BE2C (cell line): Measurements from ENCODE around the gene TMEM247.

Experiments
- DNase-seq: peaks from one replicate; pipeline ENCODE4 v3.0.0-alpha.2; 2020
- H3K27me3 ChIP-seq: fragments of 250-450 bp; sonication (Bioruptor Pico); 2 replicates; pipeline ENCODE4 v1.5.1; 2020; ENCODE audit warnings: mild to moderate bottlenecking
- H3K36me3 ChIP-seq: fragments of 250-450 bp; sonication (Bioruptor Pico); 2 replicates; pipeline ENCODE4 v1.5.1; 2020; ENCODE audit warnings: mild to moderate bottlenecking
- H3K4me1 ChIP-seq: fragments of 250-450 bp; sonication (Bioruptor Pico); 2 replicates; pipeline ENCODE4 v1.5.1; 2020
- H3K4me3 ChIP-seq: 2 replicates; pipeline ENCODE4 v1.5.1; 2011; ENCODE audit warnings: low read depth, low read length
- H3K9me3 ChIP-seq: fragments of 250-450 bp; sonication (Bioruptor Pico); 2 replicates; pipeline ENCODE4 v1.5.1; 2020
- CTCF ChIP-seq: IDR thresholded peaks from 2 replicates; pipeline ENCODE4 v1.5.1; 2012; ENCODE audit warnings: mild to moderate bottlenecking, low read depth, low read length

Gene TMEM247

GRCh38 chr2:46460241-46460921, 19.0 kb upstream of the TMEM247 start:
- Histone ChIP-seq H3K4me1 (peaks cover 15% of the 10 kb centered on the region), H3K9me3 (no peaks in the 10 kb centered on the region), H3K27me3 (no peaks in the 10 kb centered on the region), H3K36me3 (no peaks in the 10 kb centered on the region), H3K4me3 (no peak overlapping the region)
- DNase-seq, result peak; percentile 32
- TF ChIP-seq CTCF, result no peak

GRCh38 chr2:46461011-46461674, 18.2 kb upstream of the TMEM247 start:
- Histone ChIP-seq H3K4me1 (peaks cover 15% of the 10 kb centered on the region), H3K4me3 (no peak overlapping the region), H3K36me3 (no peaks in the 10 kb centered on the region), H3K9me3 (no peaks in the 10 kb centered on the region), H3K27me3 (no peaks in the 10 kb centered on the region)
- peak; percentile 73 for DNase-seq
- peak; percentile 100 for TF ChIP-seq CTCF

- Histone ChIP-seq H3K4me3 (no peak overlapping the region), H3K9me3 (no peaks in the 10 kb centered on the region), H3K36me3 (no peaks in the 10 kb centered on the region), H3K27me3 (no peaks in the 10 kb centered on the region), H3K4me1 (peaks cover 15% of the 10 kb centered on the region)
- DNase-seq, result no peak
- TF ChIP-seq CTCF, result no peak
These were observed 17.6 kb upstream of the TMEM247 start for GRCh38 chr2:46461709-46462171.

GRCh38 chr2:46462936-46463335, 16.4 kb upstream of the TMEM247 start:
- DNase-seq, result no peak
- H3K4me3 ChIP-seq, result no peak overlapping the region
- H3K4me1 ChIP-seq, result peaks cover 15% of the 10 kb centered on the region
- H3K9me3 ChIP-seq, result no peaks in the 10 kb centered on the region
- H3K36me3 ChIP-seq, result no peaks in the 10 kb centered on the region
- no peak for TF ChIP-seq CTCF
- no peaks in the 10 kb centered on the region for H3K27me3 ChIP-seq

- H3K4me1 ChIP-seq, result peaks cover 6% of the 10 kb centered on the region
- no peaks in the 10 kb centered on the region for H3K36me3 ChIP-seq
- no peak for TF ChIP-seq CTCF
- no peak for DNase-seq
- no peaks in the 10 kb centered on the region for H3K27me3 ChIP-seq
- no peaks in the 10 kb centered on the region for H3K9me3 ChIP-seq
- H3K4me3 ChIP-seq, result no peak overlapping the region
These were observed 10.2 kb upstream of the TMEM247 start for GRCh38 chr2:46469116-46469515.

GRCh38 chr2:46469700-46470099, 9.7 kb upstream of the TMEM247 start:
- H3K4me3 ChIP-seq, result no peak overlapping the region
- peaks cover under 1% of the 10 kb centered on the region; the same call in 1 of the 2 replicates for H3K4me1 ChIP-seq
- H3K36me3 ChIP-seq, result no peaks in the 10 kb centered on the region
- H3K27me3 ChIP-seq, result no peaks in the 10 kb centered on the region
- DNase-seq, result no peak
- TF ChIP-seq CTCF, result no peak
- H3K9me3 ChIP-seq, result no peaks in the 10 kb centered on the region
